Activated CD8-positive, alpha-beta T cell treated with anti-CD3 and anti-CD28 coated beads for 36 hours (primary cell): ENCODE measurements around the gene IFNGR2. TPM values are rescaled to one million over a fixed set of nuclear protein-coding genes. Genes with fewer than 3 reads are reported as not detected.

ENCODE experiments used
- ATAC-seq: fragments of 200-7000 bp; cut with Tn5 transposase; one replicate; pipeline ENCODE4 v1.10.0; 2021; ENCODE audit warnings: mild to moderate bottlenecking, moderate library complexity
- CTCF ChIA-PET: fragments of 350-600 bp; sonication (Branson Sonifier 250); formaldehyde crosslinking; loops from one replicate; lab custom pipeline; 2021; ENCODE audit warnings: antibody characterized with exemption; lab: Charles Lee
- POLR2A ChIA-PET: fragments of 350-600 bp; sonication (Branson Sonifier 250); formaldehyde crosslinking; loops from one replicate; lab custom pipeline; 2021; ENCODE audit warnings: antibody characterized with exemption; lab: Charles Lee
- DNase-seq: peaks from one replicate; pipeline ENCODE4 v3.0.0-alpha.2; 2020
- H3K27ac Mint-ChIP-seq: one replicate; pipeline ENCODE4 v1.8.0; 2021; ENCODE audit warnings: mild to moderate bottlenecking, mixed read lengths
- H3K27me3 Mint-ChIP-seq: one replicate; pipeline ENCODE4 v1.8.0; 2021; ENCODE audit warnings: mixed read lengths
- H3K36me3 Mint-ChIP-seq: one replicate; pipeline ENCODE4 v1.8.0; 2021; ENCODE audit warnings: low read depth, mixed read lengths
- H3K4me1 Mint-ChIP-seq: one replicate; pipeline ENCODE4 v1.8.0; 2021; ENCODE audit warnings: low read depth, mixed read lengths
- H3K4me3 Mint-ChIP-seq: one replicate; pipeline ENCODE4 v1.8.0; 2021; ENCODE audit warnings: mild to moderate bottlenecking, moderate library complexity, mixed read lengths
- H3K9me3 Mint-ChIP-seq: one replicate; pipeline ENCODE4 v1.8.0; 2021; ENCODE audit warnings: mixed read lengths
- CTCF ChIP-seq: fragments of 200-600 bp; IDR thresholded peaks from one replicate; pipeline ENCODE4 v1.8.0; 2022; ENCODE audit warnings: antibody characterized with exemption, mild to moderate bottlenecking
- intact Hi-C: fragments of 100-400 bp; cut with micrococcal nuclease; formaldehyde crosslinking; loops from one replicate; pipeline ENCODE4 v1.10.0; 2022
- total RNA-seq, 2 experiments: library from RNA; stranded (reverse); gene quantifications; one replicate each; pipeline ENCODE4 v1.2.3, GENCODE V29; 2021

IFNGR2 gene
- total RNA-seq, 2 experiments from 2014 or later = 7.8 to 9.8 TPM

GRCh38 chr21:33451634-33452071, 48.4 kb downstream of the IFNGR2 start:
- no peaks in the 10 kb centered on the region for H3K27me3 Mint-ChIP-seq
- no peak for TF ChIP-seq CTCF
- peaks cover 3% of the 10 kb centered on the region for H3K36me3 Mint-ChIP-seq
- CTCF ChIA-PET = interaction anchor here (0.9 to 1.4 kb wide), 3 partner anchors 66 to 154 kb away, joined by 3 to 5 read pairs (median 5); no protein-coding TSS in a partner anchor
- H3K9me3 Mint-ChIP-seq = no peaks in the 10 kb centered on the region
- ATAC-seq (no peak), DNase-seq (no peak)
- intact Hi-C loops = no loop called here
- no peaks in the 10 kb centered on the region for H3K4me1 Mint-ChIP-seq
- no peak overlapping the region for H3K4me3 Mint-ChIP-seq
- POLR2A ChIA-PET = interaction anchor here (0.6 kb wide), 1 partner anchor 68 kb away, joined by 3 read pairs; no protein-coding TSS in a partner anchor
- no peak overlapping the region for H3K27ac Mint-ChIP-seq

- no peak for TF ChIP-seq CTCF
- H3K4me3 Mint-ChIP-seq = no peak overlapping the region
- intact Hi-C loops = no loop called here
- no peaks in the 10 kb centered on the region for H3K9me3 Mint-ChIP-seq
- peaks cover 3% of the 10 kb centered on the region for H3K36me3 Mint-ChIP-seq
- ATAC-seq = no peak
- CTCF ChIA-PET = interaction anchor here (0.9 to 1.4 kb wide), 2 partner anchors 67 to 153 kb away, joined by 3 to 5 read pairs; no protein-coding TSS in a partner anchor
- POLR2A ChIA-PET = no interaction called here
- DNase-seq = no peak
- no peak overlapping the region for H3K27ac Mint-ChIP-seq
- no peaks in the 10 kb centered on the region for H3K27me3 Mint-ChIP-seq
- H3K4me1 Mint-ChIP-seq = no peaks in the 10 kb centered on the region
These were observed 49.1 kb downstream of the IFNGR2 start for GRCh38 chr21:33452362-33452761.

- Mint-ChIP-seq H3K4me3 (no peak overlapping the region), H3K27ac (no peak overlapping the region), H3K36me3 (peaks cover 7% of the 10 kb centered on the region), H3K27me3 (no peaks in the 10 kb centered on the region), H3K4me1 (no peaks in the 10 kb centered on the region), H3K9me3 (no peaks in the 10 kb centered on the region)
- ChIA-PET POLR2A (no interaction called here), CTCF (interaction anchor here (0.7 to 1.7 kb wide), 4 partner anchors 10 to 329 kb away, joined by 3 to 6 read pairs (median 4); no protein-coding TSS in a partner anchor)
- TF ChIP-seq CTCF = no peak
- ATAC-seq = no peak
- intact Hi-C loops = no loop called here
- no peak for DNase-seq
These were observed 52.7 kb downstream of the IFNGR2 start for GRCh38 chr21:33455686-33456446.

GRCh38 chr21:33458861-33459260, 55.6 kb downstream of the IFNGR2 start:
- intact Hi-C loops = no loop called here
- Mint-ChIP-seq H3K9me3 (no peaks in the 10 kb centered on the region), H3K4me3 (no peak overlapping the region), H3K27me3 (no peaks in the 10 kb centered on the region), H3K4me1 (no peaks in the 10 kb centered on the region), H3K27ac (no peak overlapping the region), H3K36me3 (peaks cover 4% of the 10 kb centered on the region)
- CTCF ChIA-PET = interaction anchor here (1.2 to 2.7 kb wide), 2 partner anchors 14 to 147 kb away, joined by 3 to 12 read pairs; no protein-coding TSS in a partner anchor
- ATAC-seq = no peak
- no peak for TF ChIP-seq CTCF
- POLR2A ChIA-PET = no interaction called here
- DNase-seq = no peak
